ENCODE results near the gene DNAJC13. TPM values are rescaled to one million over a fixed set of nuclear protein-coding genes. Genes with fewer than 3 reads are reported as not detected.

Gene DNAJC13
- total RNA-seq, 1 donor, result 116 TPM

- no peak overlapping the region for H2AFZ ChIP-seq (ENCODE audit: low read length)
- no peaks in the 10 kb centered on the region for H3K36me3 ChIP-seq (ENCODE audit: insufficient read depth, low read length)
- peaks cover 36% of the 10 kb centered on the region for H3K79me2 ChIP-seq (ENCODE audit: insufficient read depth, low read length)
- peaks cover 17% of the 10 kb centered on the region for H3K4me1 ChIP-seq (ENCODE audit: insufficient read depth, low read length)
- H4K20me1 ChIP-seq (ENCODE audit: insufficient read depth, low read length), result peaks cover 2% of the 10 kb centered on the region
- peaks cover 3% of the 10 kb centered on the region for H3K27me3 ChIP-seq (ENCODE audit: insufficient read depth, low read length)
- TF ChIP-seq CTCF (IDR thresholded peaks at IDR 0.05; ENCODE audit: extremely low read depth, low read depth, low read length), result no peak
- DNase-seq (ENCODE audit: insufficient read length, low spot score, missing footprints), result no peak
- H3K4me2 ChIP-seq (ENCODE audit: insufficient read depth, low read length), result no peak overlapping the region
- no peaks in the 10 kb centered on the region for H3K9me3 ChIP-seq (ENCODE audit: low read depth, low read length)
- H3K27ac ChIP-seq (ENCODE audit: low read depth, low read length), result no peak overlapping the region
- no peak overlapping the region for H3K4me3 ChIP-seq (ENCODE audit: insufficient read depth, low read length)
Observed at GRCh38 chr3:132416161-132416560, 1.1 kb upstream of the DNAJC13 start.

DNA sequence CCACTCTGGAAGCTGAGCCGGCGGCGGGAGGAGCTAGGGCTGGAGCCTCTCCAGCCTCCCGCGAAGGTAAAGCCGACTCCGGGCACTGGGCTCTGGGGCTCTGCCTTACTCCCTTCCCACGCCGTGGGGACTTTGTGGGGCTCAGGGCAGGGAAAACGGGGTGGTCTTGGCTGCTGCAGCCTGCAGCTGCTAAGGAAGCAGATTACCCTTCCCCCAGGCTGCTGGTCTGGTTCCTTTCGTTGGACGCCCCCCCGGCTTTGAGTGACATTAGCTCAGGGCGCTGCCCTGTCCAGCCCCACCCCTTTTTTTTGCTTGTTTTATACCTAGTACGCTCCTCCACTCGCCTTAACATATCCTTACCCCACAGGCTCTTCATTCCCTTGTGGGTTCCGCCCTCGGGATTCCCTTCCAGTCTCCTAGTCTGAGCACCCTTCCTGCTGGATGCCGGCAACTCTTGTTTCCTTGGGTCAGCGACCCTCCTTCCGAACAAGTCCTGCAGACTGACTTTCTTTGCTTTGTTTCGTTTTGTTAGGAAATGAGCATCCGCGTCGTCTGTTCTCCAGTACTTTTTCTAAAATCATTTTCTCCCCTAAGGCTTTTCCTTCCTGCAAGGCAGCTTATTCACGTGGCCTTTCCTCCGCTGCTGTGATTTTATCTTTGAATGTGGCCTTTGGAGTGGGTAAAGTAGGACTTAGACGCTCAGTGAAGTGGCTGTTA is 551 bp downstream of the DNAJC13 start:
- peak overlapping the region; percentile 99 for H2AFZ ChIP-seq (ENCODE audit: low read length)
- no peak for TF ChIP-seq CTCF (IDR thresholded peaks at IDR 0.05; ENCODE audit: extremely low read depth, low read depth, low read length)

GRCh38 chr3:132418916-132419315 is 1.6 kb downstream of the DNAJC13 start:
- Histone ChIP-seq H3K4me2 (ENCODE audit: insufficient read depth, low read length) (peak overlapping the region; percentile 97), H3K27ac (ENCODE audit: low read depth, low read length) (peak overlapping the region; percentile 70), H4K20me1 (ENCODE audit: insufficient read depth, low read length) (peaks cover 6% of the 10 kb centered on the region), H3K79me2 (ENCODE audit: insufficient read depth, low read length) (peaks cover 63% of the 10 kb centered on the region), H3K27me3 (ENCODE audit: insufficient read depth, low read length) (no peaks in the 10 kb centered on the region), H3K4me3 (ENCODE audit: insufficient read depth, low read length) (peak overlapping the region; percentile 94), H3K4me1 (ENCODE audit: insufficient read depth, low read length) (peaks cover 23% of the 10 kb centered on the region), H3K36me3 (ENCODE audit: insufficient read depth, low read length) (no peaks in the 10 kb centered on the region), H2AFZ (ENCODE audit: low read length) (no peak overlapping the region), H3K9me3 (ENCODE audit: low read depth, low read length) (no peaks in the 10 kb centered on the region)
- TF ChIP-seq CTCF (IDR thresholded peaks at IDR 0.05; ENCODE audit: extremely low read depth, low read depth, low read length), result no peak
- no peak for DNase-seq (ENCODE audit: insufficient read length, low spot score, missing footprints)

More for the DNA sequence above, 551 bp downstream of the DNAJC13 start:
- Histone ChIP-seq H3K79me2 (ENCODE audit: insufficient read depth, low read length) (peaks cover 53% of the 10 kb centered on the region), H3K4me3 (ENCODE audit: insufficient read depth, low read length) (peak overlapping the region; percentile 94), H3K4me1 (ENCODE audit: insufficient read depth, low read length) (peaks cover 23% of the 10 kb centered on the region), H3K4me2 (ENCODE audit: insufficient read depth, low read length) (peak overlapping the region; percentile 97), H4K20me1 (ENCODE audit: insufficient read depth, low read length) (peaks cover 6% of the 10 kb centered on the region), H3K27ac (ENCODE audit: low read depth, low read length) (peak overlapping the region; percentile 70), H3K9me3 (ENCODE audit: low read depth, low read length) (no peaks in the 10 kb centered on the region), H3K27me3 (ENCODE audit: insufficient read depth, low read length) (no peaks in the 10 kb centered on the region), H3K36me3 (ENCODE audit: insufficient read depth, low read length) (no peaks in the 10 kb centered on the region)
- peak; percentile 74 for DNase-seq (ENCODE audit: insufficient read length, low spot score, missing footprints)

DNA sequence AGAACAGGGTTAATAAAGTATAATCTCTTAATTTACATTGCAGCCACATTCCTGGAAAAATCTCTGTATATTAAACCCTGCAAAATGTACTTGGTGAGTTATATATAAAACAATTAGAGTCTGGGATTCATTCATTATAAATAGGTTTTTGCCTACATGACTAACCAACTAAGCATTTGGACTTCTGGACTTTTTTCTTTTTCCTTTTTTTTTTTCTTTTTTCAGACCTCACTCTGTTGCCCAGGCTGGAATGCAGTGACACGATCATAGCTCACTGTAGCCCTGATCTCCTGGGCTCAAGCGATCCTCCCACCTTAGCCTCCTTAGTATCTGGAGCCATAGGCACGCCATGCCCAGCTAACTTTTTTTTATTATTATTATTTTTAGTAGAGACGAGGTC is 4.5 kb downstream of the DNAJC13 start:
- H3K4me3 ChIP-seq (ENCODE audit: insufficient read depth, low read length), result no peak overlapping the region
- H4K20me1 ChIP-seq (ENCODE audit: insufficient read depth, low read length), result peaks cover 6% of the 10 kb centered on the region
- no peak overlapping the region for H2AFZ ChIP-seq (ENCODE audit: low read length)
- H3K79me2 ChIP-seq (ENCODE audit: insufficient read depth, low read length), result peaks cover 92% of the 10 kb centered on the region
- no peak for DNase-seq (ENCODE audit: insufficient read length, low spot score, missing footprints)
- H3K27me3 ChIP-seq (ENCODE audit: insufficient read depth, low read length), result no peaks in the 10 kb centered on the region
- H3K4me2 ChIP-seq (ENCODE audit: insufficient read depth, low read length), result no peak overlapping the region
- H3K9me3 ChIP-seq (ENCODE audit: low read depth, low read length), result no peaks in the 10 kb centered on the region
- H3K27ac ChIP-seq (ENCODE audit: low read depth, low read length), result peak overlapping the region; percentile 25
- no peak for TF ChIP-seq CTCF (IDR thresholded peaks at IDR 0.05; ENCODE audit: extremely low read depth, low read depth, low read length)
- peaks cover 18% of the 10 kb centered on the region for H3K4me1 ChIP-seq (ENCODE audit: insufficient read depth, low read length)
- H3K36me3 ChIP-seq (ENCODE audit: insufficient read depth, low read length), result no peaks in the 10 kb centered on the region

All from osteoblast (primary cell).